Caki2 (cell line): ENCODE measurements around the gene EBF3. TPM values are rescaled to one million over a fixed set of nuclear protein-coding genes. Genes with fewer than 3 reads are reported as not detected.

Source experiments
- DNase-seq: peaks from one replicate; pipeline ENCODE4 v3.0.0-alpha.2; 2015; ENCODE audit warnings: low read depth
- in situ Hi-C: cut with HindIII; loops from 2 replicates; pipeline ENCODE4 v1.10.0; 2016; ENCODE audit warnings: low sequenced_read_pairs, low pct_unique_long_range_greater_than_20kb, mixed read lengths
- total RNA-seq: library from RNA; depleted of rRNA; stranded (reverse); fragments of >200 nt; shearing (Covaris generic); gene quantifications from 2 replicates; pipeline ENCODE4 v1.2.3, GENCODE V29; 2014; ENCODE audit warnings: low replicate concordance

EBF3 gene
- total RNA-seq, 1 experiment from 2014 or later = not detected

DNA sequence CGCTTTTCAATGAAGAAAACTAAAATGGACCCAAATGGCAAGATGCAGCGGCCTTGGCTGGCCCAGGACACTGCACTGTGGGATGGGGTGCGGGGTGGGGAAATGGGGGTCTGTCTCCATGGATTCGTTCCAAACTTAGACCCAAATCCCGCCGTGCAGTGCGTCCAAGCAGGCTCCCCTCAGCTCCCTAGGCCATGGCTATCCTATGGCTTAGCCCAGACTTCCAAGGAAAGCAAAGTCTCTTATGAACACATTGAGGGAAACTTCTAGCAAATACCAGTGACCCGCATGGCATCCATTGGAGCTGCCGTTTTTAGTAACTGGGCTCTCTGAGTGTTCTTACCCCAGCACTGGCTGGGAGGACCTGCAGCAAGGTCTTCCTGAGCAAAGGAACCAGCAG is 122.5 kb downstream of the EBF3 start:
- in situ Hi-C loops = no loop called here
- no peak for DNase-seq

DNA sequence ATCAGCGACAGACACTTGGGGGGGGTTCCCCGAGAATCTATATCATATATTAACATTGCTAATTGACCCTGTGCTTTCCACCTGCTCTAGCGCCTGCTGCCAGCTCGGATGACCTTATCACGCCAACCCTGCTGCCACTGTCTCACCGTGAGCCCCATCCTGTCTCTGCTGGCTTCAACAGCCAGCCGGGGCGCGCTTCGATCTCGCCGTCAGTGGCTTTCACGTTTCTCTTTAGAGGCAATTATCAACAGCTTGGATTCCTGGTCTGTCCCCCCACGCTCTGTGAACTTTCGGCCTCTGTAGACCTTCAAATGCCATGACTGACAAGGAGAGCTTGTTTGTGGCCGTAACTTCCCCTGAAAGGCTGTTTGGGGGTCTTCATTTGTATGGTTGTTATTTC is 123.0 kb downstream of the EBF3 start:
- no peak for DNase-seq
- in situ Hi-C loops = no loop called here

DNA sequence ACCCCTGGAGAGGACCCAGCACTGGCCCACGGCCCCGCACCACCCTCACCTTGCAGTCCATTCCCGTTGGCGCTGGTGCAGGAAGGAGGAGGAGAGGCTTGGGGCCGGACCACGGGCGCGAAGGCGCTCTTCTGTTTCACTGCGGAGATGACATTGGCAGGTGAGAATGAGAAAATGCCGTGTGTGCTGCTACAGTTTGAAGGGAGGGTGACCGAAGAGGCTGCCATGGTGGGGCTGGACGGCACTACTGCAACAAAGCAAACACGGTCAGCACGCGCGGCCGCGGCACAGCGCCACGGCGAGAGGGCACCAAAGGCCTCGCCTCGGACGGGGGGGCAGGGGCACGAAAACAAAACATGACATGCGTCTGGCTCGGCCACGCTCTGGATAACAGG is 123.9 kb downstream of the EBF3 start:
- in situ Hi-C loops = no loop called here
- DNase-seq = no peak

DNA sequence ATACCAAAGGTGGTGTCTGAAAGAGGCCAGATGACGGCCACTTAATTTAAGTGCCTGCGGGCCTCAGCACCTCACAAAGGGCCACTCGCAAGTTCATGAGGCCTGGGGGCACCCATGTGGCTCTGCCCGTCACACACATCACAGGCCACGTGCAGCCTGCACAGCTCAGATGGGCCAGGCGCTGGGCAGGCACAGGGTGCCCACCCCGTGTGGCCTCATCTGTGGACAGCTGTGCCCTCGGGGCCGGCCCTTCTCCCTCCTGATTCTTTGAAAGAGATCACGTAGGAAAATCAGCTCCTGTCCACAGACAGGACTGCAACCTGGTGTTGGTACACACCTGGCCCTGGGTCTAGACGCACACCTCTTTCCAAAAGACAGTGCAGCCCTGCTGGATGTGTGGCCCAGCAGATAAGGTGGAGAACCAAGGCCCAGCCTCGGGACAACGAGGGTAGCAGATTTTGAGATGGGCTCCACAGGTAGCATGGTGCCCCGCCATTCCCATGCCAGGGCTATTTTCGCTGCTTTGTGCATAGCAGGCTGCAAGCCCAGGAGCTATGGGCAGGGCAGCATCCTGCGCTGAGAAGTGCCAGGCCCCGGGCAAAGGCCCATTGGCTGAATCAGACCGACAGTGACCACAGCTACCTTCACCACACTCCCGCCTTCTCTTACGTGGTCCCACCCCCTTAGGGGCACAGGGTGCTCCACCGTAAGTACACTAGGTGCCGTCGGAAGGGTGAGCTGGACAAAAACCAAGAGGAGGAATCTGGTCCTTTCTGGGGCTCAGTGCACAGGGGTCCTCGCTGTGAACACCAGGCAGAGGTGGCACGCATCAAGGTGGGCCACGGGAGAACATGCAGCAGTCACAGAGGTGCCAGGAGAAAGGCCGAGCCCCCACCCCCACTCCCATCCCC is 124.5 kb downstream of the EBF3 start:
- in situ Hi-C loops = no loop called here
- no peak for DNase-seq

DNA sequence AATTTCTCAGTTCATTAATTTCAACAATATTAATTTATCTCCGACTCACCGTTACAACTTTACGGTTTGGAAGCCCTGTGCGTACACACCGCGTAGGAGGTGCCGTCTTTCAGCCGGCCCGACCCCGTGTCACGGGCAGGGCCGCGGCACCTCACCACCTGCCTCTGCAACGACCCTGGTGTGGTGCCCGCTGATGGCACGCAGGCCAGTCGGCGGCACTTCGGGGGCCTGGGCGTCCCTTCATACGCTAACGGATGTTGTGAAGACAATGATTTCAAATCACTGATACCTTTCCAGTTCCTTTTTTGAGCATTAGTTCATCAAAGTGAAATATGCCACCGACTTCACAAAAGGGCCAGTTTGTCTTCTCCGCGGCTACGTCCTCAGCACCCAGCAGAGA is 125.3 kb downstream of the EBF3 start:
- in situ Hi-C loops = no loop called here
- no peak for DNase-seq

DNA sequence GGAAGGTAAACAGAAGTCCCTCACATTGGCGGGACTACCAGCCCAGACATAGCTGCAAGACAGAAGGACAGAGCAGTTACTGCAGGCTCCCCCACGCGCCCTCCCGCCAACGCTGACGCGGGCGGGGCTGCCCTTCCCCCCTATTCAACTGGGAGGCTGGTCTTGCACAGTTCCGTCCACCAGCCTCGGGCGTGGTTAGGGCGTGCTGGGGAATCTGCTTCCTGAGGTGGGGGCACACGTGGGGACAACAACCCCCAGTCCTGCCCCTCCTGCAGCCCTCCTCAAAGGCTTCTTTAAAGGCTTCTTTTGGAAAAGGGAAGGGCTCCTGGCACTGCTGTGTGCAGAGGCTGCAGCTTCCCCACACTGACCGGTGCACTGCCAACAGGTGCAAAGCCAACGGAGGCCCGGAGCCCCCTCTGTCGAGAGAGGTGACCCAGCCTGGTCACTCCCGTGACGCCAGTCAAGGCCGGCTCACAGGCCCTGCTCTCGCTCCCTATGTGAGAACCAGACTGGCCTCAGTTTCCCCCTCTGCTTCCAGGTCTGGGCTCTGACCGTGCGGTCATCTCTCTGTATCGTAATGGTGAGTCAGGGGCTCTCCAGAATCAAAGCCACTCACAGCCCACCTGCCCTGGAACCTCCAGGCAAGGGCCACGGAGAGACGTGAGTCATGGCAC is 126.0 kb downstream of the EBF3 start:
- no peak for DNase-seq
- in situ Hi-C loops = no loop called here

DNA sequence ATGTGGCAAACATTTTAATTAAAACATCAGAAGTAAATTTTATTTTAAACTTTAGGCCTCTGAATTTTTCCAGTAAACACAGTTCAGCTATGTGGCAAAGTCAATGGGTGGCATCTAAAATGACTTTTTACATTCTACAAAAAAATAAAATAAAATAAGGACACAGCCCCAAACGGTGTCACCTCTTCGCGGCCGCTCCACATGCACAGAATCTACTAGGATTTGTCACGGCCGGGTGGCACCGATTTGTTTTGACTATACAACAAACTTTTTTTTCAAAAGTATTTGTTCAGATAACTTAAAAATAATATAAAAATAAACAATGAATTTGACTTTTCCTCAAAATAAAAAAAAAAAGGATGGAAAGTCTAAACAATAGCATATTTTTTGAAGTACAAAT is 127.8 kb downstream of the EBF3 start:
- in situ Hi-C loops = no loop called here
- DNase-seq = no peak

DNA sequence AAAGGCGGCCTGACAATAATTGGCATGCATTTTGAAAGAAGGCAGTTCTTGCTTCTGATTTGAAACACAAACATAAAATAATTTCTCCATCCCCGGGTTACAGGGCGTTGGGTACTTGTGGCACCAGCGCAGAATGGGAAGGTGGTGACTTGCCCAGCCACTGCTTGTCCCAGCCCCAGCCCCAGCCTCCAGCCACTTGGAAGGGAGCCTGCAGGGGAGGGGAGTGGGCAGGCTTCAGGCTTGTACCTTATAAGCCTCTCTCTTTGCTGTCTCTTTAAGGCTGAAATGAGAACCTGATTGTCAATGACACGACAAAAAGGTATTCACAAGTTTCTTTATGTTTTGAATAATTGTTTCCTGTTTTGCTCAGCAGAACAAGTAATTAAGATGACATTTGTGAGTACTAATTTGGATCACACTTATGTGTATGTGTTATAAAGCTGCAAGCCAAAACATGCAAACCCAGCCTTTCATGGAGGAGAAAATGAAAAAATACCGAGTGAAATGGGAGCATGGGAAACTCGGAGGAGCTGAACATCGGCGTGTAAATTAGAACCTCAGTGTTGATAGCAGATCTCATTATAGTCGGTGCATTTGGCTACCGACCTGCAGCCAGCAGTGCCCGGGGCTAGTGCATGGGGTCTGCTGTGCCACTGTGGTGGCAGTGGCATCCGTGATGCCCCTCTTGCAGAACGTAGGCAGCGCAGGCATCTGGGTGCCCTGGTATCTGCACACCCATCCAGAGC is 129.9 kb downstream of the EBF3 start:
- in situ Hi-C loops = no loop called here

DNA sequence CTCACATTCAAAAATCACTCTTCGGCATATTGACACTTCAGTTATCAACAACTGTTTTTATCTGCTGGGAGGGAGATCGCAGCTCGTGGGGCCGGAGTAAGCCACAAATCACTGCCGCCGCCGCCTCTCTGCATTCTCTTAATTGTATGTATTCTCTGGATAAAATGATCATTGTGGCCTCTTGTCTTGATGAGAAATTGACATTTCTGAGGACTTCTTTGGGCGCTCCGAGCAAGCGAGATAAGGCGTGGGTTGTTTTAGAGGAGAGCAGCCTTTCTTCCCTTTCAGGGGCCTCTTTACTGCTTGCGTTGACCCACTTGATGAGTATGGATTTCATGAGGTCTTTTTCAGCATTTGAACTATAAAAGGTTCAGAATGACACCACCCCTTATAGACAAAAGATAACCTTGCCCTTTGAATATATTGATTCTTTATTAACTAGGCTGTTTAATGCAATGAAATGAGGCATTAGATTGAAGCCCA is 130.6 kb downstream of the EBF3 start:
- in situ Hi-C loops = no loop called here
- no peak for DNase-seq

More for the DNA sequence above, 129.9 kb downstream of the EBF3 start:
- DNase-seq = no peak

DNA sequence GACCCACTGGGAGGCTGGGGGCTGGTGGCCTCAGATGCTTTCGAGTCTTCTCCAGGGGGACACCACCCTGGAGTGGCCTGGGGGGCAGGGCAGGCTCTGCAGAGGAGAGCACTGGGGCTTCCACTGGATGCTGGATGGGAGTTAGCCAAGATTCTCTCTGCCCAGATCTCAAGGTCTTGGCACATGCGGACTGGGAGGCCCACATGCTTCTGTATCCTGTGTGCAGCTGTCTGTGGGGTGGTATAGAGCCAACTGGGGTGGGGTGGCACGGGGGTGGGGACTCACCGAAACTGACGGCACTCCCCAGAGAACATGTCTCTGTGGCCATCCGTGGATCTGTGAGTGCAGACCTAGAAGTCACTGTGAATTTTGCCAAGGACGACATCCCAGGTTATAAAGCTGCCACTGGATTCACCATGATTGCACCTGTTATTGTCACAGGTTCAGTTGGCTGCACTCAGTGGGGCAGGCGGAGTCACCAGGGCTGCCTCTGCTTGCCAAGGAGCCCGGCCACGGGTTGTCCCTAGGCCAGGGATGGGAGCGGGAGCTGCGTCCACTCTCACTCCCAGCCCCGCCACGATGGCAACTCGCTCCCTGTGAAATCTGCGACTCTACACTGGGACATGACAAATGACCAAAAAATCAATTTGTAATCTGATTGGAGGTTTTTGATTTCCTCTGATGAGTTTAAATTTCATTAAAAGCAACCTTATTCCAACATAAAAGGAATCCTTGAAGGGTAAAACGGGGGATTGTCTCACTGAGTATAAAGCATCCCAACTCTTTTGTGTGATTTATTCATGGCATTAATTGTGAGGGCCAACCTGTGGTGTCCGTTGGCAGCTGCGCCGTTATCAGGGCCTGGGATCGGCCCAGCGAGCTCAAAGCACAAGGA is 131.3 kb downstream of the EBF3 start:
- in situ Hi-C loops = no loop called here
- DNase-seq = no peak

DNA sequence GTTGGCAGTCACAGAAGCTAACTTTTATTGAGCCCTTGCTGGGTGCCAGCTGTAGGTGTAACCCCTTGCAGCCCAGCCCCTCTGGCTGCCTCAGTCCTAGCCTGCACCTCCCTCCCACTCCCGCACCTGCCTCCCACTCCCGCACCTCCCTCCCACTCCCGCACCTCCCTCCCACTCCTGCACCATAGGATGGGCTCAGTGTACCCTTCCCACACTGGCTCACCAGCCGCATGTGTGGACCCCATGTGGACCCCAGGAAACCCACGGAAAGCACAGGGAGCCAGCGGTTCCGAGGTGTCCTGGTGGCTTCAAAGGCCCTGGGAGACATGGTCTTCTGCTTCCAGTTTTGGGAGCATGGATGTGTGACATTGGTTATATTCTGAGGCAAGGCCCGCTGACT is 132.9 kb downstream of the EBF3 start:
- no peak for DNase-seq
- in situ Hi-C loops = no loop called here

DNA sequence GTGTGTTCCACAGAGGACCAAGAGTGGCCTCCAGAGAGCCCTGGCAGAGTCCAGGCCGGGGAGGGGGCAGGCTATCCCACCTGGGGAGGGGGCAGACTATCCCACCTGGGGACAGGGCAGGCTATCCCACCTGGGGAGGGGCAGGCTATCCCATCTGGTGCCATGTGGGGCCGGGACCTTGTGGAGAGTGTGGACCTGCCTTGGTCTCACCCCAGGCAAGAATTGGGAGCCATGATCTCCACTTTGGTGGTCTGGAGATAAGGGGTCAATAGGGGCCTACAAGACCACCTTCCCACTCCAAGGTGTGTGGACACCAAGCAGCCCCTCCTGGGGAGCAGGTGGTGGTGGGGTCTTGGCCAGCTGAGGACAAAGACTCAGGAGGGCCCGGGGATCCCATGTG is 138.2 kb downstream of the EBF3 start:
- in situ Hi-C loops = no loop called here

DNA sequence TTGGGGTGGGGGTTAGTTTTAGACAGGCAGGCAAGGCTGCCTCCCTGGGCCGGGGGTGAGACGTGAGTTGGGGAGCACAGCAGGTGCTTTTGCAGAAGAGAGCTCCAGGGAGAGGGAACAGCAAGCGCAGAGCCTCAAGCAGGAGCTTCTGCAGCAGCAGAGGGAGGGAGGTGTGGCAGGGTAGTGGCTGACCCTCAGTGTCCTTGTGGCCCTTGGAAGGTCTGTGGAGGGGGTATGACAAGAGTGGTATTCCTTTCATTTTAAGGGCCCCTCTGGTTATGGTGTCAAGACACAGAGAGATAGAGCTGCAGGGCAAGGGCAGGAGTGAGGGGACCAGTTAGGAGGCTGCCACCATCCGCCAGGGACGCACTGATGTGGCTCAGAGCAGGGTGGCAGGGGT is 138.9 kb downstream of the EBF3 start:
- in situ Hi-C loops = no loop called here
- no peak for DNase-seq

More for the DNA sequence above, 138.2 kb downstream of the EBF3 start:
- DNase-seq = no peak

DNA sequence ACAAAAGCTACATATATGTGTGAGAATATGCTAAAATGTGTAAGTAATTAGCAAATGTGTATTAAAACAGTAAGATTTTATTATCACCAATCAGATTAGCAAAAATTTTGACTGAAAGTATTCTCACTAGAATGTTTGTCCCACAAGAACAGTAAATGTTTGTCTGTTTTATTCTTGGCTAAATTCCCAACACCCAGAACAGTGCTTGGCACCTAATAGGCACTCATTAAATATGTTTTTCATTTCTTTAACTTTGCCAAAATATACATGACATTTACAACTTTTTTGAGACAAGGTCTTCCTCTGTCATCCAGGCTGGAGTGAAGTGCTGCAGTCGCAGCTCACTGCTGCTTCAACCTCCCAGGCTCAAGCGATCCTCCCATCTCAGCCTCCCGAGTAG is 143.6 kb downstream of the EBF3 start:
- DNase-seq = no peak
- in situ Hi-C loops = no loop called here

DNA sequence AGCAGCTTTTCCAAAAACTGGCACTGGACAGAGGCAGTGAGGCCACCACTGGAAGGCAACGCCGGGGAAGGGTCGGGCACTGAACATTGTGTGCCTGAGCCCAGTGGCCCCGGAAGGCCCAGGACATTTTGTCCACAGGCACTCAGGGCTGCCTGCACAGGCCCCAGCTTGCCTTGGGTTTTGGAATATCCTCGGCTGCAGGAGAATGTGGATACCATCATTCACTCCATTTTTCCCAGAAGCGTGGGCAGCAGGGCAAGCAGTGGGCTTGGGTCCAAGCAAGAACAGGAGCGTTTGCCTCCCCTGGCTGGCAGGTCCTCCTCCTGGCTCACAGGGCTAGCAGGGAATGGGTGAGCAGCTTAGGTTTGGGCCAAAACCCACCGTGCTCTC is 147.4 kb downstream of the EBF3 start:
- in situ Hi-C loops = no loop called here
- no peak for DNase-seq

DNA sequence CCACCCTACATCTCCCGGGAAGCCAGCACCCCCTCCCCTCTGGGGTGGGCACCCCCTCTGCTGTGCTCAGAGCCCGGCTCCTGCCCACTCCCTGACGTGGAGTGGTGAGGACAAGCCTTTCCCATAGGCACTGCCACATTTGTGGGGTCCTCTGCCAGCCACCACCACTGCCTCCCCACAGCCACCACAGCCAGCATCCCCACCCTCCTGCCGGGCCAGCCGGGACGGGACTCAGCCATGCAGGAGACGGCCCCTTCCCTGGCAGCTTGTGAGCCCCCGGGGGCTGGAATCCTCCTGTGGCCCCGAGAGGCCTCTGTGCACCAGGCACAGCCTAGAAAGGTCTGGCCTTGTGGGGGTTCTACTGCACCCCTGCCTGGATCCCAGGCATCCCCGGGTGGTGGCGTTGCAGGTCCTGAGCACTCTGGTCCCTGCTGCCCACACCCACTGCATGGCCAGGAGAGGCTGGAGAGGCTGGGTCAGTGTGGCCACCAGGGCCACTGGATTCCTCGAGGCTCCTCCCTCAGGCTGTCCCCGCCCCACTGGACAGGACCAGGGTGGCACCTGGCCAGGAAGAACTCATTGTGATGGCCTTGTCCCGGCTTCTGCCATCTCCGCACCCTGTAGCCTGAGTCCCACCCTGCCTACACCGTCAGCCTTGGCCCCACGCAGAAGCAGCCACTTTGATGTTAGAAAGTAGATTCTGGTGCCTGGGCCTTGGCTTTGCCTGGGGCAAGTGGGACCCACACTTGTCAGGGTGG is 148.0 kb downstream of the EBF3 start:
- in situ Hi-C loops = no loop called here
- DNase-seq = no peak
